Hepatocyte (in vitro differentiated cells): ENCODE data around the gene MST1R.

ENCODE experiments used
- EZH2 ChIP-seq: fragments of 200-600 bp; sonication (generic); IDR thresholded peaks from 2 replicates; pipeline ENCODE4 v1.6.1; 2016; ENCODE audit warnings: antibody characterized with exemption, mild to moderate bottlenecking, borderline replicate concordance
- TF ChIP-seq, protein P1 (sequence below): fragments of 200-600 bp; sonication (generic); IDR thresholded peaks from 2 replicates; pipeline ENCODE4 v1.5.1; 2016; ENCODE audit warnings: antibody characterized with exemption, mild to moderate bottlenecking; ENCODE audit not compliant: poor library complexity

DNA sequence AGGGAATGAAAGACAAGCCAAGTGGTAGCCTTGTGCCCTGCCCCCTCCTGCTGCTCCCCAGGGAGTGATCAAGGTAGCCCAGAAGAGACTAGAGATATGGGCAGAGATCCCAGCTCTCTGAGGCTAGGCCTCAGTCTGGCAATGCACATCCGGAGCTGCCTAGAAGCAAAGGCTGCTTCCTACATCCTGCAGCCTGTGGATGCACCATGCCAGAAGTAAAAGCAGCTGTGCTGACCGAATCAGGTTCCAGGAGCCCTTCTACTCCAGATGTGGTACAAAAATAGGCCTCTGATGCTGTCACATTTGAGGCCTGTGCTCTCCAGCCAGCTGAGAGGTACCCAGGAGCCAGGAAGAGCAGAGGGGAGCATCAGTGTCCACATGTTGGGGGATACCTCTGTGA is 63.3 kb downstream of the MST1R start:
- TF ChIP-seq, protein P1, sequence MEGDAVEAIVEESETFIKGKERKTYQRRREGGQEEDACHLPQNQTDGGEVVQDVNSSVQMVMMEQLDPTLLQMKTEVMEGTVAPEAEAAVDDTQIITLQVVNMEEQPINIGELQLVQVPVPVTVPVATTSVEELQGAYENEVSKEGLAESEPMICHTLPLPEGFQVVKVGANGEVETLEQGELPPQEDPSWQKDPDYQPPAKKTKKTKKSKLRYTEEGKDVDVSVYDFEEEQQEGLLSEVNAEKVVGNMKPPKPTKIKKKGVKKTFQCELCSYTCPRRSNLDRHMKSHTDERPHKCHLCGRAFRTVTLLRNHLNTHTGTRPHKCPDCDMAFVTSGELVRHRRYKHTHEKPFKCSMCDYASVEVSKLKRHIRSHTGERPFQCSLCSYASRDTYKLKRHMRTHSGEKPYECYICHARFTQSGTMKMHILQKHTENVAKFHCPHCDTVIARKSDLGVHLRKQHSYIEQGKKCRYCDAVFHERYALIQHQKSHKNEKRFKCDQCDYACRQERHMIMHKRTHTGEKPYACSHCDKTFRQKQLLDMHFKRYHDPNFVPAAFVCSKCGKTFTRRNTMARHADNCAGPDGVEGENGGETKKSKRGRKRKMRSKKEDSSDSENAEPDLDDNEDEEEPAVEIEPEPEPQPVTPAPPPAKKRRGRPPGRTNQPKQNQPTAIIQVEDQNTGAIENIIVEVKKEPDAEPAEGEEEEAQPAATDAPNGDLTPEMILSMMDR: no peak
- no peak for TF ChIP-seq EZH2
